ENCODE data around the gene CD63. TPM values are rescaled to one million over a fixed set of nuclear protein-coding genes. Genes with fewer than 3 reads are reported as not detected.

Gene CD63
- total RNA-seq, 1 experiment from 2014 or later, result 581 TPM

- H2AFZ ChIP-seq (ENCODE audit: low read length), result no peak overlapping the region
- H3K27me3 Mint-ChIP-seq (ENCODE audit: low read depth), result no peaks in the 10 kb centered on the region
- H3K56ac ChIP-seq (ENCODE audit: insufficient read length, low read depth, low read length), result no peak overlapping the region
- H2AK5ac ChIP-seq (ENCODE audit: insufficient read length, low read length), result no peak overlapping the region
- no peaks in the 10 kb centered on the region for H3K79me1 ChIP-seq (ENCODE audit: insufficient read depth, low read depth, low read length, poor library complexity, severe bottlenecking)
- no peak overlapping the region for H4K8ac ChIP-seq (replicated peaks; ENCODE audit: insufficient read length, low read depth, low read length)
- H3K27me3 ChIP-seq (ENCODE audit: insufficient read depth, low read length), result no peaks in the 10 kb centered on the region; the same call in 1 of the 2 replicates
- no peak overlapping the region for H3K4me3 Mint-ChIP-seq
- H2BK120ac ChIP-seq (ENCODE audit: low read depth, low read length, poor library complexity, severe bottlenecking), result no peak overlapping the region
- H3K27ac ChIP-seq (ENCODE audit: insufficient read length, low read depth, low read length), result no peak overlapping the region
- no peak overlapping the region for H2BK5ac ChIP-seq (ENCODE audit: insufficient read length, low read length)
- H2BK20ac ChIP-seq (ENCODE audit: low read depth, low read length, poor library complexity, severe bottlenecking), result no peak overlapping the region
- H3K23me2 ChIP-seq (ENCODE audit: insufficient read length, low read depth, low read length, poor library complexity, severe bottlenecking), result no peaks in the 10 kb centered on the region
- no peak overlapping the region for H2BK12ac ChIP-seq (ENCODE audit: insufficient read length, low read depth, low read length)
- TF ChIP-seq, protein P1, sequence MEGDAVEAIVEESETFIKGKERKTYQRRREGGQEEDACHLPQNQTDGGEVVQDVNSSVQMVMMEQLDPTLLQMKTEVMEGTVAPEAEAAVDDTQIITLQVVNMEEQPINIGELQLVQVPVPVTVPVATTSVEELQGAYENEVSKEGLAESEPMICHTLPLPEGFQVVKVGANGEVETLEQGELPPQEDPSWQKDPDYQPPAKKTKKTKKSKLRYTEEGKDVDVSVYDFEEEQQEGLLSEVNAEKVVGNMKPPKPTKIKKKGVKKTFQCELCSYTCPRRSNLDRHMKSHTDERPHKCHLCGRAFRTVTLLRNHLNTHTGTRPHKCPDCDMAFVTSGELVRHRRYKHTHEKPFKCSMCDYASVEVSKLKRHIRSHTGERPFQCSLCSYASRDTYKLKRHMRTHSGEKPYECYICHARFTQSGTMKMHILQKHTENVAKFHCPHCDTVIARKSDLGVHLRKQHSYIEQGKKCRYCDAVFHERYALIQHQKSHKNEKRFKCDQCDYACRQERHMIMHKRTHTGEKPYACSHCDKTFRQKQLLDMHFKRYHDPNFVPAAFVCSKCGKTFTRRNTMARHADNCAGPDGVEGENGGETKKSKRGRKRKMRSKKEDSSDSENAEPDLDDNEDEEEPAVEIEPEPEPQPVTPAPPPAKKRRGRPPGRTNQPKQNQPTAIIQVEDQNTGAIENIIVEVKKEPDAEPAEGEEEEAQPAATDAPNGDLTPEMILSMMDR (conservative IDR thresholded peaks at IDR 0.05), result no peak
- no peak overlapping the region for H4K5ac ChIP-seq (ENCODE audit: insufficient read length, low read depth, low read length)
- H2BK15ac ChIP-seq (ENCODE audit: low read depth, low read length), result no peak overlapping the region
- no peak overlapping the region for H3K9ac ChIP-seq (ENCODE audit: extremely low read depth, insufficient read length, low read length)
- no peak overlapping the region for H3K4ac ChIP-seq (ENCODE audit: low read depth, low read length)
- H3K23ac ChIP-seq (ENCODE audit: insufficient read length, low read depth, low read length), result no peak overlapping the region
- H3K9me3 ChIP-seq (ENCODE audit: control insufficient read depth, low read depth, low read length), result no peaks in the 10 kb centered on the region
- no CpG with 5 or more reads among the region's 4 CpGs for WGBS (ENCODE audit: extremely low coverage, insufficient read length, low lambda C conversion rate)
- H3K79me2 ChIP-seq (ENCODE audit: insufficient read depth, low read length), result no peaks in the 10 kb centered on the region
- no peaks in the 10 kb centered on the region for H3K4me1 Mint-ChIP-seq
- no peaks in the 10 kb centered on the region for H3K4me1 ChIP-seq (ENCODE audit: insufficient read depth, low read length)
- H3K36me3 Mint-ChIP-seq (ENCODE audit: insufficient read depth in 1 of 3, low read depth in 3 of 3), result peaks cover 29 to 55% (median 44%) of the 10 kb centered on the region in 3 experiments
- no peaks in the 10 kb centered on the region for H4K20me1 ChIP-seq (ENCODE audit: control insufficient read depth, insufficient read depth, insufficient read length)
- no peaks in the 10 kb centered on the region for H3K9me3 Mint-ChIP-seq
- H3K4me2 ChIP-seq (ENCODE audit: insufficient read depth, insufficient read length, low read length), result no peak overlapping the region
- DNase-seq, result no peak
- H4K91ac ChIP-seq (ENCODE audit: insufficient read length, low read depth, low read length), result no peak overlapping the region
- H3K27ac Mint-ChIP-seq, result no peak overlapping the region
- no peak overlapping the region for H3K18ac ChIP-seq (ENCODE audit: insufficient read length, low read depth, low read length)
- H3K14ac ChIP-seq (ENCODE audit: insufficient read depth, low read length), result no peak overlapping the region
- H3T11ph ChIP-seq (ENCODE audit: low read length), result no peak overlapping the region
Observed at GRCh38 chr12:55694651-55695050, 34.2 kb downstream of the CD63 start.

Data from H9 (cell line).